Epithelial cell of proximal tubule (primary cell): ENCODE data around the gene RERE. TPM values are rescaled to one million over a fixed set of nuclear protein-coding genes. Genes with fewer than 3 reads are reported as not detected.
"Not testable (repeated sequence)": the region's sequence is repeated elsewhere in the genome, so short reads cannot be mapped to it uniquely, and the experiment has no call there.

ENCODE experiments used
- DNase-seq: peaks from one replicate; pipeline ENCODE4 v3.0.0-alpha.2; 2011; ENCODE audit warnings: low read depth
- H3K4me3 ChIP-seq: 2 replicates; pipeline ENCODE4 v1.5.1; 2011; ENCODE audit warnings: low read depth, mild to moderate bottlenecking, low read length
- total RNA-seq: library from RNA; depleted of rRNA; stranded (reverse); fragments of >200 nt; gene quantifications from 2 replicates; pipeline ENCODE4 v1.2.3, GENCODE V29; 2015
- TF ChIP-seq, protein P1 (sequence below): conservative IDR thresholded peaks from 2 replicates; pipeline ENCODE4 v1.5.1; 2012; ENCODE audit warnings: low read depth, mild to moderate bottlenecking, low read length

Gene RERE
- total RNA-seq, 1 donor from 2014 or later: 18.0 TPM

- TF ChIP-seq, protein P1, sequence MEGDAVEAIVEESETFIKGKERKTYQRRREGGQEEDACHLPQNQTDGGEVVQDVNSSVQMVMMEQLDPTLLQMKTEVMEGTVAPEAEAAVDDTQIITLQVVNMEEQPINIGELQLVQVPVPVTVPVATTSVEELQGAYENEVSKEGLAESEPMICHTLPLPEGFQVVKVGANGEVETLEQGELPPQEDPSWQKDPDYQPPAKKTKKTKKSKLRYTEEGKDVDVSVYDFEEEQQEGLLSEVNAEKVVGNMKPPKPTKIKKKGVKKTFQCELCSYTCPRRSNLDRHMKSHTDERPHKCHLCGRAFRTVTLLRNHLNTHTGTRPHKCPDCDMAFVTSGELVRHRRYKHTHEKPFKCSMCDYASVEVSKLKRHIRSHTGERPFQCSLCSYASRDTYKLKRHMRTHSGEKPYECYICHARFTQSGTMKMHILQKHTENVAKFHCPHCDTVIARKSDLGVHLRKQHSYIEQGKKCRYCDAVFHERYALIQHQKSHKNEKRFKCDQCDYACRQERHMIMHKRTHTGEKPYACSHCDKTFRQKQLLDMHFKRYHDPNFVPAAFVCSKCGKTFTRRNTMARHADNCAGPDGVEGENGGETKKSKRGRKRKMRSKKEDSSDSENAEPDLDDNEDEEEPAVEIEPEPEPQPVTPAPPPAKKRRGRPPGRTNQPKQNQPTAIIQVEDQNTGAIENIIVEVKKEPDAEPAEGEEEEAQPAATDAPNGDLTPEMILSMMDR: no peak
- H3K4me3 ChIP-seq: no peak overlapping the region
- DNase-seq: no peak
Observed at GRCh38 chr1:8625491-8625890, 191.9 kb downstream of the RERE start.

- DNase-seq: not testable (repeated sequence)
Observed at GRCh38 chr1:8623651-8624192, 193.7 kb downstream of the RERE start.

DNA sequence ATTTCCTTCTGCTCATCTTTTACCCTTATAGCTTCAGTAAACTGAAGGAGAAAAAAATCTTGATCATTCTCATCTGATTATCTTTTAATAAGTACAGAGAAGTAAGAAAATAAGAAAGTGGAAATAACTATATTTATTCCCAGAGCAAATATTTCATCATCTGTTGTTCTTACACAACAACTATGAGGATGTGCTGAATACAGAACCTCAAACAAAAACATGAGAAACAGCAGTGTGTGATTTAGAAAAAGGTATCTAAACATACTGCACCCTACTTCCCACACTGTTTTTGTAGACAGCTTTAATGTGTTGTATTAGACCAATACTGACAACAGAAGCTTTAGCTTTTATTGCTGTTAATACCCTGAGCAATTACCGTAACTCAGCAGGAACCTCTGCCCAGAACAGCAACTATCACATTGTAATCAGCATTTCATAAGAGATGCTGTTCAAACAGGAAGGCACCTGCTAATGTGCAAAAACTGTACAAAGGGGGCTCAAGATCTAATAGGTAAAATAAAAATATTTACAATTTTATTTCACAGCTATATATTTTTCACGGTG lies 195.6 kb downstream of the RERE start:
- H3K4me3 ChIP-seq, DNase-seq: not testable (repeated sequence)

More at GRCh38 chr1:8623651-8624192, 193.7 kb downstream of the RERE start:
- not testable (repeated sequence) for H3K4me3 ChIP-seq

- H3K4me3 ChIP-seq, DNase-seq: not testable (repeated sequence)
Observed at GRCh38 chr1:8621034-8621582, 196.3 kb downstream of the RERE start.

DNA sequence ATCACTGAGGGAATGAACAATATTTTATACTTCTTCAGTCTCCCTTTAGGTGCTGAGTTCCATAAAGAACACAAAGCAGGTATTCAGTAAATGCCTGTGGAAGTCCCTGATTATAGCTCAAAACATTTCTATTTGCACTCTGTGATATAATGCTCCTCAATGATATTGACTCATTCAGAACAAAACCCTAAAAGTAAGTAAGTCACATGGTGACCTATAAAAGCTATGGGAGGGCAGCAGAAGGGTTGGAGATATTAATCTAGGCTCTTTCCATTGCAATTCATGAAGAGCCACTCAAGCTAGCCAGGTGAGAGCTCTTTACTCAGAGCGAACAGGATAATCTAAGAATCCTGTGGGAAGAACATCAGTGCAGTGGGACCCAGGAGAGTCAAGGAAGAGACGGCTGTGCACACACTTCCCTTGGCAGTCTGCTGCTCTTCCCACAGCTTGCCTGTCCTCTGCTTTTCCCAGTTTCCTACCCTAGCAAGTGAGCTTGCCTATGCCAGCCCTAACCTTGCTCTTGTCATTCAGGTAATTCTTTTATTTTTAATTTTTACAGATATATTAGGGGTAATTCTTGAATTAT lies 197.4 kb downstream of the RERE start:
- not testable (repeated sequence) for DNase-seq, H3K4me3 ChIP-seq

DNA sequence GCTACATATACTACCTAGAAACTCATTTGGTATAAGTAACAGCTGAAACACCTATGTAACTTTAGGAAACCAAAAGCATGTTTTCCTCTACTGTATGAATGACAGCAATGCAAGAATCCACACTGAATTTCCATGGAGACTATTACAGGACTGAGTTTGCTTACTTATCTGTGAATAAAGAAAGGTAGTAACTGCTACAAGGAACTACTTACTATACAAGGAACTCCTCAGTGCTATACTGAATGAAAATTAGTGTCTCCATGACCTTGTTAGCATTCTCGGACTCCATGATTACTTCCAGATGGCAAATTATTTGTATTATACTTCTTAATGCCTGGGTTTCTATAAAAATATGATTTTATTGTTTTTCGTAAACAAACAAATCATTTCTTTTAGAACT lies 198.0 kb downstream of the RERE start:
- DNase-seq, H3K4me3 ChIP-seq: not testable (repeated sequence)

DNA sequence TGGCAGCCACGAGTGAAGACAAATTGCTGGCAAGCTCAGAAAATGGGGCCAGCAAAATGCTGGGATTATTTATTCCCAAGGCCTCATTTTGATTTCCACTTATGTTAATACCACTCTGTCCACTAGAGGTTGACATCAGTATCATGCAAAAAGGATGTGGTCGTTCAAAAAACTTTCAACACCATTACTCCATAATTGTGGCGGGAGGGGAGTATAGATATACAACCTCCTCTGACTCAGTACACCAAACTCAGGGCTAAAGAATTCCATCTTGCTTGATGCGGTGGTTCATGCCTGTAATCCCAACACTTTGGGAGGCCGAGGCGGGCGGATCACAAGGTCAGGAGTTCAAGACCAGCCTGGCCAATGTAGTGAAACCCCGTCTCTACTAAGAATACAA lies 200.6 kb downstream of the RERE start:
- not testable (repeated sequence) for DNase-seq
- TF ChIP-seq, protein P1: peak; percentile 14

GRCh38 chr1:8611634-8612515 lies 205.6 kb downstream of the RERE start:
- H3K4me3 ChIP-seq, DNase-seq: not testable (repeated sequence)

More for the DNA sequence above, 200.6 kb downstream of the RERE start:
- not testable (repeated sequence) for H3K4me3 ChIP-seq

DNA sequence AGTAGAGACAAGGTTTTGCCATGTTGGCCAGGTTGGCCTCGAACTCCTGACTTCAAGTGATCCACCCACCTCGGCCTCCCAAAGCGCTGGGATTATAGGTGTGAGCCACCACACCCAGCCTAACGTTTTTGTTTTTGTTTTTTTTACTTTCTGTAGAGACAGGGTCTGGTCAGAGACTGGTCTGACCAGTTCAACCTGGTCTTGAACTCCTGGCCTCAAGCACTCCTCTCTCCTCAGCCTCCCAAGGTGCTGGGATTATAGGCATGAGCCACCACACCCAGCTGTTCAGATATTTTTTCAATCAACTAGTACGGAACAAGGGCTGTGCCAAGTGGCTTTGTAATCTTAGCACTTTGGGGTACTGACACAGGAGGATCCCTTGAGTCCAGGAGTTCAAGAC lies 209.5 kb downstream of the RERE start:
- TF ChIP-seq, protein P1: no peak

More for the DNA sequence above, 209.5 kb downstream of the RERE start:
- H3K4me3 ChIP-seq: no peak overlapping the region
- no peak for DNase-seq
